Endothelial cell of umbilical vein (primary cell): ENCODE measurements around the gene MFRP. TPM values are rescaled to one million over a fixed set of nuclear protein-coding genes. Genes with fewer than 3 reads are reported as not detected.

Experiments
- BruUV-seq: library from RNA; stranded (reverse); fragments of 400-500 nt; replicated peaks from 2 replicates; lab custom pipeline; 2021; lab: Mats Ljungman, UMichigan
- CTCF ChIA-PET: fragments of 300-600, 350-600 bp; sonication (Branson Sonifier 250); formaldehyde crosslinking; loops from one replicate; lab custom pipeline; 2021; ENCODE audit warnings: antibody characterized with exemption, inconsistent platforms; lab: Charles Lee
- POLR2A ChIA-PET: fragments of 300-600, 350-600 bp; sonication (Branson Sonifier 250); formaldehyde crosslinking; loops from one replicate; lab custom pipeline; 2021; ENCODE audit warnings: antibody characterized with exemption, inconsistent platforms; lab: Charles Lee
- DNase-seq: peaks from one replicate; pipeline ENCODE4 v3.0.0-alpha.2; 2011; ENCODE audit warnings: low read depth, low spot score
- FAIRE-seq: peaks from 2 replicates; lab custom pipeline; 2011; peaks lifted over from hg19 to GRCh38; lab: Jason Lieb, UNC
- H2AFZ ChIP-seq: 2 replicates; pipeline ENCODE4 v1.6.0; 2012; ENCODE audit warnings: low read depth, low read length, control low read depth, inconsistent platforms
- H3K27ac ChIP-seq: 2 replicates; pipeline ENCODE4 v1.5.1; 2011; ENCODE audit warnings: low read depth, mild to moderate bottlenecking, control low read depth, low read length, moderate library complexity; ENCODE audit not compliant: insufficient read depth
- H3K27me3 ChIP-seq, 2 experiments: 2 replicates each; pipeline versions ENCODE4 v1.6.0 to v1.6.1; 2011; ENCODE audit warnings: low read length in 2 of 2, mixed read lengths in 1 of 2; ENCODE audit not compliant: control insufficient read depth in 2 of 2, insufficient read depth in 2 of 2
- H3K36me3 ChIP-seq, 2 experiments: 2 replicates in 1 of 2; 3 replicates in 1 of 2; pipeline ENCODE4 v1.5.1; 2011; ENCODE audit warnings: low read length in 2 of 2, mild to moderate bottlenecking in 1 of 2, moderate library complexity in 1 of 2; ENCODE audit not compliant: control insufficient read depth in 2 of 2, insufficient read depth in 2 of 2; ENCODE audit errors: extremely low read depth in 1 of 2
- H3K4me1 ChIP-seq: 3 replicates; pipeline ENCODE4 v1.5.1; 2011; ENCODE audit warnings: mild to moderate bottlenecking, low read length; ENCODE audit not compliant: control insufficient read depth, insufficient read depth; ENCODE audit errors: extremely low read depth
- H3K4me2 ChIP-seq: 2 replicates; pipeline ENCODE4 v1.6.1; 2011; ENCODE audit warnings: low read length, control low read depth, mixed read lengths; ENCODE audit not compliant: insufficient read depth
- H3K4me3 ChIP-seq, 3 experiments: fragments of 200-600 bp in 1 of 3; sonication (generic), shearing (Covaris generic) in 1 of 3; replicated peaks in 1 of 3; 2 replicates each; pipeline ENCODE4 v1.5.1; 2011 to 2016; ENCODE audit warnings: control low read depth in 3 of 3, low read length in 3 of 3, mild to moderate bottlenecking in 2 of 3, inconsistent platforms in 1 of 3, low read depth in 1 of 3, moderate library complexity in 1 of 3; ENCODE audit not compliant: insufficient read depth in 1 of 3
- H3K79me2 ChIP-seq: 2 replicates; pipeline ENCODE4 v1.6.0; 2012; ENCODE audit warnings: low read length, inconsistent platforms; ENCODE audit not compliant: control insufficient read depth, insufficient read depth
- H3K9ac ChIP-seq: replicated peaks from 2 replicates; pipeline ENCODE3; 2011; ENCODE audit warnings: low read length, control low read depth; ENCODE audit not compliant: insufficient read depth; ENCODE audit errors: extremely low read depth
- H3K9me1 ChIP-seq: replicated peaks from 3 replicates; pipeline ENCODE4 v1.6.0; 2011; ENCODE audit warnings: mild to moderate bottlenecking, low read length; ENCODE audit not compliant: control insufficient read depth, insufficient read depth; ENCODE audit errors: extremely low read depth
- H3K9me3 ChIP-seq: replicated peaks from 2 replicates; pipeline ENCODE4 v1.5.1; 2012; ENCODE audit warnings: low read length, inconsistent platforms; ENCODE audit not compliant: control insufficient read depth, insufficient read depth
- H4K20me1 ChIP-seq: replicated peaks from 2 replicates; pipeline ENCODE3; 2011; ENCODE audit warnings: mild to moderate bottlenecking, low read length; ENCODE audit not compliant: control insufficient read depth, insufficient read depth; ENCODE audit errors: extremely low read depth
- CTCF ChIP-seq, 2 donors: IDR thresholded peaks; 1 replicate in 1 of 2; 2 replicates in 1 of 2; pipeline ENCODE4 v1.5.1; 2011; ENCODE audit warnings: low read length in 2 of 2, mild to moderate bottlenecking in 2 of 2, moderate library complexity in 2 of 2, control low read depth in 1 of 2, inconsistent platforms in 1 of 2, low read depth in 1 of 2; ENCODE audit not compliant: insufficient read depth in 1 of 2; ENCODE audit errors: extremely low read depth in 1 of 2
- EZH2 ChIP-seq: IDR thresholded peaks from 2 replicates; pipeline ENCODE4 v1.6.1; 2012; ENCODE audit warnings: borderline replicate concordance, low read depth, mild to moderate bottlenecking, moderate library complexity, low read length, inconsistent platforms; ENCODE audit not compliant: severe bottlenecking
- GATA2 ChIP-seq: IDR thresholded peaks from 2 replicates; pipeline ENCODE4 v1.7.0; 2011; ENCODE audit warnings: low read depth, mild to moderate bottlenecking, moderate library complexity, mixed read lengths, low read length; ENCODE audit not compliant: insufficient read length, insufficient read depth
- JUN ChIP-seq: IDR thresholded peaks from 2 replicates; pipeline ENCODE4 v1.6.1; 2011; ENCODE audit warnings: borderline replicate concordance, low read depth; ENCODE audit not compliant: insufficient read length, insufficient read depth
- MAX ChIP-seq: IDR thresholded peaks from 2 replicates; pipeline ENCODE4 v1.6.1; 2011; ENCODE audit not compliant: insufficient read depth, insufficient read length
- MYC ChIP-seq: IDR thresholded peaks from one replicate; pipeline ENCODE4 v1.6.1; 2011; ENCODE audit warnings: mild to moderate bottlenecking, low read depth, low read length
- POLR2A ChIP-seq: IDR thresholded peaks from 2 replicates; pipeline ENCODE4 v1.6.1; 2012; ENCODE audit warnings: low read depth, mild to moderate bottlenecking, control low read depth, low read length
- POLR2AphosphoS5 ChIP-seq: IDR thresholded peaks from 2 replicates; pipeline ENCODE4 v1.6.1; 2012; ENCODE audit warnings: low read depth, mild to moderate bottlenecking, control low read depth, low read length, moderate library complexity; ENCODE audit not compliant: insufficient read depth
- dilution Hi-C: fragments of 300-500 bp; cut with MboI; formaldehyde crosslinking; loops from one replicate; pipeline ENCODE4 v1.15.0; 2019; ENCODE audit warnings: low sequenced_read_pairs; ENCODE audit not compliant: extremely low pct_ligation_motif_present
- intact Hi-C: fragments of 100-400 bp; cut with micrococcal nuclease; formaldehyde crosslinking; loops from one replicate; pipeline ENCODE4 v1.10.0; 2022
- polyA plus RNA-seq, 4 experiments: library from polyadenylated mRNA; depleted of rRNA in 3 of 4; stranded (reverse) in 3 of 4; unstranded in 1 of 4; fragments of >200 nt; gene quantifications; 2 replicates each; pipeline versions ENCODE4 v1.2.1 to v1.2.3, GENCODE V29; 2011 to 2012; ENCODE audit warnings: missing spikeins in 1 of 4
- total RNA-seq: library from RNA; stranded (reverse); gene quantifications from 2 replicates; pipeline ENCODE4 v1.2.3, GENCODE V29; 2021

Gene MFRP
- total and polyA plus RNA-seq, 2 donors (not counting 3 experiments of a cell fraction or from before 2014, with no cell fraction given): 0.08 TPM; not detected in 1

GRCh38 chr11:119320776-119321524 is 25.6 kb downstream of the MFRP start:
- peak overlapping the region; percentile 93 for H3K27ac ChIP-seq
- no peaks in the 10 kb centered on the region for H3K36me3 ChIP-seq
- H3K9ac ChIP-seq: peak overlapping the region; percentile 68
- no peaks in the 10 kb centered on the region for H4K20me1 ChIP-seq
- POLR2A ChIA-PET: interaction anchor here (0.9 to 1.2 kb wide), 2 partner anchors 17 to 226 kb away, joined by 3 to 4 read pairs; a partner anchor contains a TSS
- peak overlapping the region in 2 of 3 experiments; percentile 14 to 29 for H3K4me3 ChIP-seq
- peaks cover 15% of the 10 kb centered on the region for H3K79me2 ChIP-seq
- intact Hi-C loops: loop anchor here (1.0 to 2.0 kb wide), 9 partner anchors 13 to 708 kb away; partner anchors contain the start of genes DDX6, RNF26, RPS25 and TRAPPC4
- H3K27me3 ChIP-seq: no peaks in the 10 kb centered on the region
- H3K9me1 ChIP-seq: no peaks in the 10 kb centered on the region
- dilution Hi-C loops: no loop called here
- TF ChIP-seq MAX (no peak), GATA2 (no peak), POLR2A (peak; percentile 67), POLR2AphosphoS5 (peak; percentile 76)
- peak overlapping the region; percentile 63 for H2AFZ ChIP-seq
- peak; percentile 73 for DNase-seq
- TSS peak; percentile 25 for BruUV-seq
- H3K4me2 ChIP-seq: peak overlapping the region; percentile 57
- peak; percentile 68 for FAIRE-seq
- H3K9me3 ChIP-seq: no peaks in the 10 kb centered on the region
- H3K4me1 ChIP-seq: peaks cover 53% of the 10 kb centered on the region
- CTCF ChIA-PET: interaction anchor here (0.5 to 15.9 kb wide), 15 partner anchors 11 to 302 kb away, joined by 3 to 301 read pairs (median 3); partner anchors contain the start of genes C1QTNF5, CBL, DPAGT1 and RPS25

GRCh38 chr11:119320240-119320775 is 26.2 kb downstream of the MFRP start:
- intact Hi-C loops: loop anchor here (2.0 kb wide), 5 partner anchors 58 to 708 kb away; partner anchors contain the start of genes DDX6 and USP2
- no peaks in the 10 kb centered on the region for H3K9me1 ChIP-seq
- no peaks in the 10 kb centered on the region for H3K9me3 ChIP-seq
- peaks cover 22% of the 10 kb centered on the region for H3K79me2 ChIP-seq
- DNase-seq (peak; percentile 60), FAIRE-seq (no peak)
- H3K36me3 ChIP-seq: no peaks in the 10 kb centered on the region
- peaks cover 53% of the 10 kb centered on the region for H3K4me1 ChIP-seq
- no peak overlapping the region for H2AFZ ChIP-seq
- H3K4me2 ChIP-seq: peak overlapping the region; percentile 57
- ChIA-PET POLR2A (interaction anchor here (0.9 to 2.2 kb wide), 2 partner anchors 12 to 225 kb away, joined by 4 to 17 read pairs; a partner anchor contains a TSS), CTCF (interaction anchor here (0.8 to 15.9 kb wide), 11 partner anchors 11 to 302 kb away, joined by 3 to 301 read pairs (median 3); partner anchors contain the start of genes C1QTNF5, CBL, DPAGT1 and RPS25)
- no peaks in the 10 kb centered on the region for H3K27me3 ChIP-seq
- peak overlapping the region; percentile 93 for H3K27ac ChIP-seq
- no TSS peak for BruUV-seq
- H3K9ac ChIP-seq: peak overlapping the region; percentile 68
- TF ChIP-seq JUN (no peak), CTCF (IDR thresholded peaks at IDR 0.05; ENCODE audit: extremely low read depth in 1 of 2, insufficient read depth in 1 of 2, low read depth in 1 of 2, low read length in 2 of 2) (no peak), GATA2 (no peak), EZH2 (no peak), POLR2A (peak; percentile 54), MYC (no peak), POLR2AphosphoS5 (no peak), MAX (no peak)
- H4K20me1 ChIP-seq: no peaks in the 10 kb centered on the region
- dilution Hi-C loops: no loop called here
- peak overlapping the region in 2 of 3 experiments; percentile 23 to 29 for H3K4me3 ChIP-seq
